ENCODE measurements around the gene TAF3.
"Not testable (repeated sequence)": the region's sequence is repeated elsewhere in the genome, so short reads cannot be mapped to it uniquely, and the experiment has no call there.

TAF3 gene

DNA sequence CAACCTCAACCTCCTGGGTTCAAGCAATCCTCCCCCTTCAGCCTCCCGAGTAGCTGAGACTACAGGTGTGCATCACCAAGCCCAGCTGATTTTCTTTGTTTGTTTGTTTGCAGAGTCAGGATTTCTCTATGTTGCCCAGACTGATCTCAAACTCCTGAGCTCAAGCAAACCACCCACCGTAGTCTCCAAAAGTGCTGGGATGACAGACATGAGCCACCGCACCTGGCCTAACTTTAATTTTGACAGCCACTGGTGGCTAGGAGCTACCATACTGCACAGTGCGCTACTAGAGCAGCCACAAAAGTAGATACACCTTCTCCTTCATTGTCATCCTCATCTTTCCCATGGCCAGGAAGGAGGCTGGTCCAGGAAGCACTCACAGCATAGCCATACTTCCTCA lies 205.0 kb downstream of the TAF3 start:
- FAIRE-seq: no peak
- no peak for TF ChIP-seq CTCF (IDR thresholded peaks at IDR 0.05; ENCODE audit: insufficient read depth, missing control alignments)
- no peak for DNase-seq (ENCODE audit: insufficient read length, low spot score)

DNA sequence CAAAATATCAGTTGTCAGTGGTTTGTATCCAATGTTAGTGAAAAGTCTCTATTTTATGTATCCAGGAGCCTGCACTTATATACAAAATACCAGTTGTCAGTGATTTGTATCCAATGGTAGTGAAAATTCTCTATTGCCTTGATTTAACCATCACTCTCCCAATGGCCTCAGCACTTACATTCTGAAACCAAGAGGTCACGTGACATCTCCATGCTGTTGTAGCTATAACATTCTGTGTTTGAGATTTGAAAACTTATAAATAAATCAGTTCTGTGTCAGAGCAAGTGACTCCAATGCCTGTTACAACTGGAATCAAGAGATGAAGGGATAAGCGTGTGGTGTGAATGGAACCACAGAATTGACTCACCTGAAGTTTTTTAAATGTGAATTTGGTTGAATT lies 205.5 kb downstream of the TAF3 start:
- no peak for FAIRE-seq

GRCh38 chr10:8026349-8027259 lies 208.3 kb downstream of the TAF3 start:
- no peak for TF ChIP-seq CTCF (IDR thresholded peaks at IDR 0.05; ENCODE audit: insufficient read depth, missing control alignments)
- FAIRE-seq (no peak), DNase-seq (ENCODE audit: insufficient read length, low spot score) (no peak)

More for the DNA sequence above, 205.5 kb downstream of the TAF3 start:
- no peak for TF ChIP-seq CTCF (IDR thresholded peaks at IDR 0.05; ENCODE audit: insufficient read depth, missing control alignments)
- no peak for DNase-seq (ENCODE audit: insufficient read length, low spot score)

GRCh38 chr10:8031211-8031610 lies 212.9 kb downstream of the TAF3 start:
- not testable (repeated sequence) for FAIRE-seq; DNase-seq (ENCODE audit: insufficient read length, low spot score)

- FAIRE-seq (no peak), DNase-seq (ENCODE audit: insufficient read length, low spot score) (no peak)
- no peak for TF ChIP-seq CTCF (IDR thresholded peaks at IDR 0.05; ENCODE audit: insufficient read depth, missing control alignments)
These were observed 214.3 kb downstream of the TAF3 start for GRCh38 chr10:8032558-8032957.

DNA sequence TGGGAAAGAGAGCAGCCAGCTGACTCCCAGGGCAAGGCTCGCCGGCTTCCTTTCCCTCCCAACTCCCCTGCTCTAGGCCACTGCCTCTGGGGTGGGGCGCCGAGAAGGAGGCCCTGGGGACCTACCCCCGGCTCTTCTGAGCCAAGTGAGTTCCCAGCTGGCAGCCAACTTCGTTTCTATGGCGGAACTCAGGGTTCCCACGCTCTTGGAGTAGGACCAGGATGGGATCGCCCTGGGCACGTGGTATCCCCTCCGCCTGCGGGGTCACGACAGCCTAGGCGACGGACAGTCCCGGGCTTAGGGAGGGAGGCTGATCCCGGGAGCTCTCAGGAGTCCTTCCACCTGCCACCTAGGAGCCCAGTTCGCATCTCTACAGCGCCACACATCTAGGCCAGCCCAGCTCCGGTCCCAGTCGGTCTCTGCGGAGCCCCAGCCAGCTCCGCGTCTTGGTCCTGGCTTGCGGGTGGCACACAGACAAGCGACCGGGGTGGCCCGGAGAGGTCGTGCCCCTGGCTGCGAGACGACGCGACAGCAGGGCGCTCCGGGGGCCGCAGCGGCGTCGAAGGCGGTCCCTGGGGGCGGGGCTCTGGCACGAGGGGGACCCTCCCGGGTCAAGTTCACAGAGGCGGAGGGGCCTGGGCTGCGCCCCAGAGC lies 215.6 kb downstream of the TAF3 start:
- FAIRE-seq (no peak), DNase-seq (ENCODE audit: insufficient read length, low spot score) (no peak)
- TF ChIP-seq CTCF (IDR thresholded peaks at IDR 0.05; ENCODE audit: insufficient read depth, missing control alignments): no peak

DNA sequence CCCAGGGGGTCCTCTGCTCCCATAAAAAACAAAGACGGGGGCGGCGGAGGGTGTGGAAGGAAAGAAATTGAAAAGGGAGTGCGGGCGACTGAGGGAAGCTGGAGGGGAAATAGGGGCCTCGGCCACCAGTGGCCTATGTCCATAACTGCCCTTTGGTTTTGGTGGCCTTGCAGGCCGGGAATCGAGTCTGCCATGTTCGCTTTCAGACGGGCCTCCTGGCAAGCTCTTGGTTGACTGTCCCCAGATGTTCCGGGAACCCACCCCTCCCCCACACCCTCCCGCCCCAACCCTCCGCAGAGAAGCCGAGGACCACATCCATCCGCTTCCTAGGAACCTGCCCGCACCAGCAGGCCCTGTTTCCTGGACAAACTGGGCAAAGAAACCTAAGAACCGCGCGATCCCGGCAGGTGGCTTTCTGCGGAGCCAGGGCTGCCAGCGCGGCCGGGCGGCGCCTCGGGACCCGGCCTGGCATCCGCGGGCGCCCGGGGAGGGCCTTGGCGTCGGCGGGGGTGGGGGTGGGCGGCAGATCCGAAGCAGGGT lies 216.2 kb downstream of the TAF3 start:
- no peak for TF ChIP-seq CTCF (IDR thresholded peaks at IDR 0.05; ENCODE audit: insufficient read depth, missing control alignments)
- DNase-seq (ENCODE audit: insufficient read length, low spot score) (no peak), FAIRE-seq (no peak)

Data from D721Med (cell line).